DND-41 (cell line): ENCODE measurements around the gene SYS1.

Experiments
- ATAC-seq: fragments of 200-7000 bp; cut with Tn5 transposase; 3 replicates; pipeline ENCODE4 v1.9.1; 2021; ENCODE audit warnings: low read depth; ENCODE audit not compliant: insufficient read depth
- DNase-seq: peaks from one replicate; pipeline ENCODE4 v3.0.0-alpha.2; 2020
- H2AFZ ChIP-seq: 2 replicates; pipeline ENCODE4 v1.6.0; 2012; ENCODE audit warnings: low read depth, low read length
- H3K27ac ChIP-seq: 2 replicates; pipeline ENCODE4 v1.5.1; 2012; ENCODE audit warnings: low read length, inconsistent platforms
- H3K27me3 ChIP-seq: fragments of 200-600 bp; sonication (generic); 2 replicates; pipeline ENCODE4 v1.6.0; 2012; ENCODE audit warnings: low read length, mild to moderate bottlenecking, inconsistent platforms; ENCODE audit not compliant: insufficient read depth, poor library complexity
- H3K36me3 ChIP-seq: 2 replicates; pipeline ENCODE4 v1.5.1; 2012; ENCODE audit warnings: low read length, inconsistent platforms; ENCODE audit not compliant: insufficient read depth
- H3K4me1 ChIP-seq: 2 replicates; pipeline ENCODE4 v1.5.1; 2012; ENCODE audit warnings: mild to moderate bottlenecking, low read length; ENCODE audit not compliant: insufficient read depth
- H3K4me2 ChIP-seq: 2 replicates; pipeline ENCODE4 v1.6.0; 2012; ENCODE audit warnings: mild to moderate bottlenecking, moderate library complexity, low read length, inconsistent platforms; ENCODE audit not compliant: insufficient read depth
- H3K4me3 ChIP-seq, 2 experiments: fragments of 200-600 bp in 1 of 2; shearing (Covaris generic) in 1 of 2; 2 replicates each; pipeline ENCODE4 v1.5.1; 2012 to 2016; ENCODE audit warnings: inconsistent platforms in 2 of 2, low read length in 2 of 2, mild to moderate bottlenecking in 2 of 2, low read depth in 1 of 2, moderate library complexity in 1 of 2
- H3K79me2 ChIP-seq: 2 replicates; pipeline ENCODE4 v1.6.0; 2012; ENCODE audit warnings: low read length, inconsistent platforms; ENCODE audit not compliant: insufficient read depth
- H3K9ac ChIP-seq: 2 replicates; pipeline ENCODE4 v1.6.0; 2012; ENCODE audit warnings: low read depth, mild to moderate bottlenecking, inconsistent platforms, low read length, moderate library complexity
- H3K9me3 ChIP-seq: 2 replicates; pipeline ENCODE4 v1.5.1; 2012; ENCODE audit warnings: low read length, moderate library complexity, mild to moderate bottlenecking, inconsistent platforms; ENCODE audit not compliant: insufficient read depth, severe bottlenecking
- H4K20me1 ChIP-seq: 2 replicates; pipeline ENCODE4 v1.6.0; 2012; ENCODE audit warnings: low read length; ENCODE audit not compliant: insufficient read depth
- EZH2 ChIP-seq: IDR thresholded peaks from 3 replicates; pipeline ENCODE4 v1.6.1; 2012; ENCODE audit warnings: borderline replicate concordance, low read depth, mild to moderate bottlenecking, moderate library complexity, low read length, inconsistent platforms; ENCODE audit not compliant: severe bottlenecking
- TF ChIP-seq, protein P1 (sequence below): IDR thresholded peaks from 2 replicates; pipeline ENCODE4 v1.5.1; 2012; ENCODE audit warnings: borderline replicate concordance, low read length, moderate library complexity, mild to moderate bottlenecking; ENCODE audit not compliant: poor library complexity, severe bottlenecking; ENCODE audit errors: extremely low read depth

SYS1 gene

DNA sequence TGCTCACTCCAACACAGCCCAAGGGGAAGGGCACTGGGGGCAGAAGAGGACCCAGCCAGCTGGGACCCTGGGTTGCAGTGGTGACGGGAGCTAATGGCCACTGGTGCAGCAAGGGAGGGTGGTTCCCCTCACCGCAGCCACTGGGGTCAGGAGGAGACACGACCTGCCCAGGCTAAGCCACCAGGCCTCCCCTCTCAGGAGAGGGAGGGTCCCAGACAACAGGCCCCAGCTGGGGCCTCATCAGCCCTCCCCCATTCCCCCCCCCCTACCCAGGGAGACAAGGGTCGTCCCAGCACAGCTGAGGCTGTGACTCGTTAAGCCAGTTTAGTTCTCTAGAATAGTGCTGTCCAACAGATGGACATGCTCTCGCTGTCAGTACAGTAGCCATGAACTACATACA lies 37.6 kb upstream of the SYS1 start:
- peaks cover 4% of the 10 kb centered on the region for H3K27me3 ChIP-seq
- no peaks in the 10 kb centered on the region for H4K20me1 ChIP-seq
- no peak overlapping the region for H3K9ac ChIP-seq
- no peak overlapping the region for H2AFZ ChIP-seq
- TF ChIP-seq EZH2: no peak
- TF ChIP-seq, protein P1, sequence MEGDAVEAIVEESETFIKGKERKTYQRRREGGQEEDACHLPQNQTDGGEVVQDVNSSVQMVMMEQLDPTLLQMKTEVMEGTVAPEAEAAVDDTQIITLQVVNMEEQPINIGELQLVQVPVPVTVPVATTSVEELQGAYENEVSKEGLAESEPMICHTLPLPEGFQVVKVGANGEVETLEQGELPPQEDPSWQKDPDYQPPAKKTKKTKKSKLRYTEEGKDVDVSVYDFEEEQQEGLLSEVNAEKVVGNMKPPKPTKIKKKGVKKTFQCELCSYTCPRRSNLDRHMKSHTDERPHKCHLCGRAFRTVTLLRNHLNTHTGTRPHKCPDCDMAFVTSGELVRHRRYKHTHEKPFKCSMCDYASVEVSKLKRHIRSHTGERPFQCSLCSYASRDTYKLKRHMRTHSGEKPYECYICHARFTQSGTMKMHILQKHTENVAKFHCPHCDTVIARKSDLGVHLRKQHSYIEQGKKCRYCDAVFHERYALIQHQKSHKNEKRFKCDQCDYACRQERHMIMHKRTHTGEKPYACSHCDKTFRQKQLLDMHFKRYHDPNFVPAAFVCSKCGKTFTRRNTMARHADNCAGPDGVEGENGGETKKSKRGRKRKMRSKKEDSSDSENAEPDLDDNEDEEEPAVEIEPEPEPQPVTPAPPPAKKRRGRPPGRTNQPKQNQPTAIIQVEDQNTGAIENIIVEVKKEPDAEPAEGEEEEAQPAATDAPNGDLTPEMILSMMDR: no peak
- ATAC-seq (no peak), DNase-seq (no peak)
- H3K4me1 ChIP-seq: peaks cover 9% of the 10 kb centered on the region
- no peaks in the 10 kb centered on the region for H3K79me2 ChIP-seq
- no peaks in the 10 kb centered on the region for H3K36me3 ChIP-seq
- no peak overlapping the region for H3K27ac ChIP-seq
- no peak overlapping the region for H3K4me2 ChIP-seq
- no peaks in the 10 kb centered on the region for H3K9me3 ChIP-seq
- no peak overlapping the region for H3K4me3 ChIP-seq

DNA sequence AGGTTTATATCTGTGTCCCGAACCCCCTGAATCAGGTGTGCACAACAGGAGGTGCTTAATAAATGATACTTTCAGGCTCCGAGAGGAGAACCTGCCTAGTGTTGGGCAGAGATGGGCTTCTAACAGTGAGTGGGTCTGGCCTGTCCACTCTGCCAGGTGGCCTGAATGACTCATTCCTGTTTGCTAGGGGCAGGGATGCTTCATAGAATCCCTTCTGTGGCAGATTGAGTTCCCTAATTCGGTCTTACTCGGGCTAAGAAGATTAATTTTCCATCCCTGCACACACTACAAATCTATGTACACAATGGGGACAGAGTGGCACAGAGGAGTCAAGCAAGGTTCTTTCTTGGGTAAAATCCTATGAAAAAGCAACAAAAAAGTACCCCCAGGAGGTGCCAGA lies 34.5 kb upstream of the SYS1 start:
- Histone ChIP-seq H3K79me2 (no peaks in the 10 kb centered on the region), H3K4me3 (no peak overlapping the region), H2AFZ (no peak overlapping the region), H3K4me2 (no peak overlapping the region), H3K27me3 (peaks cover 4% of the 10 kb centered on the region), H3K9me3 (no peaks in the 10 kb centered on the region), H3K36me3 (no peaks in the 10 kb centered on the region), H3K9ac (no peak overlapping the region), H3K27ac (no peak overlapping the region), H3K4me1 (no peaks in the 10 kb centered on the region), H4K20me1 (no peaks in the 10 kb centered on the region)
- ATAC-seq: no peak
- TF ChIP-seq, protein P1: no peak
- no peak for TF ChIP-seq EZH2
- no peak for DNase-seq

DNA sequence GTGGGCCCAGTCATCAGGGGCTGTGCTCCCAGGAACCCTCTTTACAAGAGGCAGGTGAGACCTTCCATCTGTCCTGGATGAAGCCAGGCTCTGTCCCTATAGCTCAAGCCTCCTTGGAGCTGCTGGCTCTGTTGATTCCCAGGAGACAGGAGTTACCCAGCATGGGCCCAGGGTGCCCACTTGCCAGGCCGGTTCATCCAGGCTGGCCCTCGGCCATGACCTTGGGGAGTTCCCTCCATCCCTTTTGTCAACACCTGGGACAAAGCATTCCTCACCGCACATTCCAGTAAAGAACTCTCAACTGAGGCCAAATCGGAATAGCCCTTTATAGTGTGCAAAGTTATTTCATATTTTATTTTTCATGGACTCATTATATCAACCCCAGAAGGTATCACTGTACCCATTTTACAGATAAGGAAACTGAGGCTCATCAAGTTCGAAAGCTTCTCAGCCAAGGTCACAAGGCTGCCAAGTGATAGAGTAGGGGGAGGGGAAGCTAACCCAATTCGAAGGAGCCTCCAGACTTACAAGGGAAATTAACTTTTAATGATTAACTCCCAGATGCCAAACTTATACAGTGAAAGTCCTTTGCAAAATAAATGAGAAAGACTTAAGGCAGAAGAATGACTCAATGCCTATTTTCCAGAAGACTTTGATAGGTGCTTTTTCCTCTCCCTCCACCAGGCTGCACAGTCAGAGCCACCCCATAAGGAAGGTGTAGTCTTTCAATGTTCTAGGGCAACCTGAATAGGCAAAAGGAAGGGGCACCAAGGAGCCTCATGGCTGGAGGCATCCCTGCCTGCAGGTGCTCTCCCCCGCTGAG lies 33.2 kb upstream of the SYS1 start:
- Histone ChIP-seq H3K36me3 (no peaks in the 10 kb centered on the region), H2AFZ (no peak overlapping the region), H3K4me1 (no peaks in the 10 kb centered on the region), H3K27ac (no peak overlapping the region), H3K79me2 (no peaks in the 10 kb centered on the region), H4K20me1 (no peaks in the 10 kb centered on the region), H3K4me2 (no peak overlapping the region), H3K9ac (no peak overlapping the region), H3K4me3 (no peak overlapping the region), H3K9me3 (no peaks in the 10 kb centered on the region), H3K27me3 (peaks cover 4% of the 10 kb centered on the region)
- ATAC-seq (no peak), DNase-seq (no peak)
- TF ChIP-seq EZH2: no peak
- TF ChIP-seq, protein P1: no peak
